Hepatocyte (in vitro differentiated cells): ENCODE data around the gene ANKRD11.

ENCODE experiments used
- EZH2 ChIP-seq: fragments of 200-600 bp; sonication (generic); IDR thresholded peaks from 2 replicates; pipeline ENCODE4 v1.6.1; 2016; ENCODE audit warnings: antibody characterized with exemption, mild to moderate bottlenecking, borderline replicate concordance
- TF ChIP-seq, protein P1 (sequence below): fragments of 200-600 bp; sonication (generic); IDR thresholded peaks from 2 replicates; pipeline ENCODE4 v1.5.1; 2016; ENCODE audit warnings: antibody characterized with exemption, mild to moderate bottlenecking; ENCODE audit not compliant: poor library complexity

DNA sequence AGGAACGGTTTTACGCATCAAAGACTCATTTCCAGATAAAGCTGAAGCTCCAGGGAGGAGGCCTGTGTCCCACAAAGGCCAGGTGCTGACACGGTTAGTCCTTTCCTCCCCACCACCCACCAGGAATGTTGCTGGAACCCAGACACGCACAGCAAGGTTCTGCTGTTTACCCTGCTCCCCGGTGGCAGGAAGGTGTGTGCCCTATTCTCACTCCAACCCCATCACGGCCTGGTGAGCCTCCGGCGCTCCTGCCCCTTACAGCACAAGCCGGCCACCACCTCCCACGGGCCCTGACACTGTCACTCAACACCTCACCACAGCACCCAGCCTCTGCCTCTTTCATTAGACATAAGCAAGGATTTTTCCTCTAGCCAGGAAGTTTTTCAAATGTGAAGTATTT, 47.8 kb downstream of the ANKRD11 start:
- TF ChIP-seq, protein P1, sequence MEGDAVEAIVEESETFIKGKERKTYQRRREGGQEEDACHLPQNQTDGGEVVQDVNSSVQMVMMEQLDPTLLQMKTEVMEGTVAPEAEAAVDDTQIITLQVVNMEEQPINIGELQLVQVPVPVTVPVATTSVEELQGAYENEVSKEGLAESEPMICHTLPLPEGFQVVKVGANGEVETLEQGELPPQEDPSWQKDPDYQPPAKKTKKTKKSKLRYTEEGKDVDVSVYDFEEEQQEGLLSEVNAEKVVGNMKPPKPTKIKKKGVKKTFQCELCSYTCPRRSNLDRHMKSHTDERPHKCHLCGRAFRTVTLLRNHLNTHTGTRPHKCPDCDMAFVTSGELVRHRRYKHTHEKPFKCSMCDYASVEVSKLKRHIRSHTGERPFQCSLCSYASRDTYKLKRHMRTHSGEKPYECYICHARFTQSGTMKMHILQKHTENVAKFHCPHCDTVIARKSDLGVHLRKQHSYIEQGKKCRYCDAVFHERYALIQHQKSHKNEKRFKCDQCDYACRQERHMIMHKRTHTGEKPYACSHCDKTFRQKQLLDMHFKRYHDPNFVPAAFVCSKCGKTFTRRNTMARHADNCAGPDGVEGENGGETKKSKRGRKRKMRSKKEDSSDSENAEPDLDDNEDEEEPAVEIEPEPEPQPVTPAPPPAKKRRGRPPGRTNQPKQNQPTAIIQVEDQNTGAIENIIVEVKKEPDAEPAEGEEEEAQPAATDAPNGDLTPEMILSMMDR: no peak
- TF ChIP-seq EZH2: no peak
